ENCODE measurements around the gene FBLN5.

The FBLN5 gene

GRCh38 chr14:91835920-91836843, 111.3 kb downstream of the FBLN5 start:
- DNase-seq (ENCODE audit: insufficient read length, low spot score), result no peak
- no peak for FAIRE-seq

GRCh38 chr14:91835197-91835919, 112.1 kb downstream of the FBLN5 start:
- DNase-seq (ENCODE audit: insufficient read length, low spot score), result no peak
- no peak for FAIRE-seq

DNA sequence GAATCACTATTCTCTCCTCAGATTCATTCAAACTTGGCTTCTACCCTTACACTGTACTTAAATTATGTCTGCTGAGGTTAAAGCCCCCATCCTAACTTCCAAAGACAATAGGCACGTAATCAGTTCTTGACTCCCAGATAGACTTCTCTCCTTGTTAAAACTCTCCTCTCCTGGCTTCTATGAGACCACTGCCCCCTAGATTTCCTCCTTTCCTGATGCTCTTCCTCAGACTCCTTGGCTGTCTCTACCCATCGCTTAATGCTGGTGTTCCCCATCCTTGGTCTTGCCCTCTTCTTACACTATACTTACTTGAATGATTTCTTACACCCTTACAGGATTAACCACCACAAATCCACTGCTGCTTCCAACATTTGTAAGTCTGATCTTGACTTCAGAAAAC, 112.9 kb downstream of the FBLN5 start:
- FAIRE-seq (no peak), DNase-seq (ENCODE audit: insufficient read length, low spot score) (no peak)

- FAIRE-seq (no peak), DNase-seq (ENCODE audit: insufficient read length, low spot score) (no peak)
Measured at GRCh38 chr14:91831337-91831736, 116.2 kb downstream of the FBLN5 start.

DNA sequence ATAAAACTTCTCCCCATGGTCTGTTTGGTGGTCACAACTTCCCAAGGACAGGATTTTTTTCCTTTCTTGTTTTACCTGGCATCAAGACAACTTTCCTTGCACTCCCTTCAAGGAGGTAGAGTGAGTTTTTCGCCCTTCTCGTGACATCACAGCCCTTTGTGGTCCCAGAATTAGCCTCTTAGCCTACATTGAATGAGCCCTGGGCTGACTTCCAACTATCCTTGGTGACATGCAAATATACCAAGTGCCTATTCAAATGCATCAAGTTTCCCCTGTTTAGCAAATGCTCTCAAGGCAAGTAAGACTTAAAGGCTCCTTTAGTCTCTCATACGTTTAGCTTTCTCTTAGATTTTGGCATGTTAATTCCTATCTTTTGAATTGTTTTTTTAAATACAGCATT, 116.7 kb downstream of the FBLN5 start:
- DNase-seq (ENCODE audit: insufficient read length, low spot score), result no peak

DNA sequence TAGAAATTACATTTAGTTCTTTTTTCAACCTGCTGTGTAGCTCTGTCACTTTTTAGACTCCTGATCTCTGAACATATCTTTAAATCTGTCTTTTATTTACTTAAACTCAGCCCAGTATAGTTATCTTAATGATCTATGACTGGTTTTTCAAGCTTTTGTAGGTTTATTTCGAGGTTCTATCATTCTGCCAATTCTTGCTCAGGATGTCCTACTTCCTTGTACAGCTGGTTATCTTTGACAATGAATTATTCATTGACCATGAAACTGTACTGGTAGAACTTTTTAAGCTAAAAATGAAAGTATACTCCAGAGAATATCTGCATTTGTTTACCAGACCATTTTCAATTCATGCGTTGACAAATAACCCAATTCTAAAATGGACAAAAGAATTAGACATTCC, 118.0 kb downstream of the FBLN5 start:
- no peak for DNase-seq (ENCODE audit: insufficient read length, low spot score)
- no peak for FAIRE-seq

More for the DNA sequence above, 116.7 kb downstream of the FBLN5 start:
- FAIRE-seq, result no peak

- FAIRE-seq, result no peak
- DNase-seq (ENCODE audit: insufficient read length, low spot score), result no peak
Measured at GRCh38 chr14:91827746-91828145, 119.7 kb downstream of the FBLN5 start.

Measured in HTR-8/SVneo (cell line).